Brain microvascular endothelial cell (primary cell): Measurements from ENCODE around the gene TAS2R31.

ENCODE experiments used
- DNase-seq: peaks from one replicate; pipeline ENCODE4 v3.0.0-alpha.2; 2020
- H3K27ac ChIP-seq: fragments of 250-450 bp; sonication (Bioruptor Pico); 2 replicates; pipeline ENCODE4 v1.5.1; 2020; ENCODE audit warnings: mild to moderate bottlenecking, moderate library complexity
- H3K27me3 ChIP-seq: fragments of 250-450 bp; sonication (Bioruptor Pico); replicated peaks from 2 replicates; pipeline ENCODE4 v1.5.1; 2020; ENCODE audit warnings: mild to moderate bottlenecking
- H3K36me3 ChIP-seq: fragments of 250-450 bp; sonication (Bioruptor Pico); replicated peaks from 2 replicates; pipeline ENCODE4 v1.5.1; 2020; ENCODE audit warnings: mild to moderate bottlenecking
- H3K4me3 ChIP-seq: 2 replicates; pipeline ENCODE4 v1.5.1; 2011; ENCODE audit warnings: low read depth, mild to moderate bottlenecking, control low read depth, low read length, moderate library complexity
- in situ Hi-C: cut with HindIII; loops from 2 replicates; pipeline ENCODE4 v1.10.0; 2017; ENCODE audit warnings: low sequenced_read_pairs, low pct_ligation_motif_present
- TF ChIP-seq, protein P1 (sequence below): IDR thresholded peaks from 2 replicates; pipeline ENCODE4 v1.5.1; 2011; ENCODE audit warnings: low read depth, mild to moderate bottlenecking, moderate library complexity, low read length, control low read depth, inconsistent platforms; ENCODE audit errors: missing control alignments

TAS2R31 gene

DNA sequence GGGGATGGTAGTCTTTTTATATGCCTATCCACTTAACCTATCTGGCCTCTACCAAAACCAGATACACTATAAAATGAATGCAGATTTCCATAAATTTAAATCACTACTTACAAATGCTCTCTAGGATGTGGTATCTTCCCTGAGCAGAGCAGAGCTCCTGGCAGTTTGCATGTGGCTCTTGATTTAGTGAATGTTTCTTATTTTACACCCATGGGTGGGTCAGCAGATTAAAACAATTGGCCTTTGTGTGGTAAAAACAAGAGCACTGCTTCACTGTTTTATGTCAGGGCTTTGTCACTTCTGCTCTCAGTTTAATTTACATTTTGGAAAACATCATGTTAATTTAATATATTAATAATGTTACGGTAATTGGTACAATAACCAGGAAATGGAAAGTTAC is 14.3 kb downstream of the TAS2R31 start:
- no peak for DNase-seq
- no peak overlapping the region for H3K27ac ChIP-seq
- no peaks in the 10 kb centered on the region for H3K36me3 ChIP-seq
- H3K4me3 ChIP-seq, result no peak overlapping the region
- in situ Hi-C loops, result no loop called here
- TF ChIP-seq, protein P1, sequence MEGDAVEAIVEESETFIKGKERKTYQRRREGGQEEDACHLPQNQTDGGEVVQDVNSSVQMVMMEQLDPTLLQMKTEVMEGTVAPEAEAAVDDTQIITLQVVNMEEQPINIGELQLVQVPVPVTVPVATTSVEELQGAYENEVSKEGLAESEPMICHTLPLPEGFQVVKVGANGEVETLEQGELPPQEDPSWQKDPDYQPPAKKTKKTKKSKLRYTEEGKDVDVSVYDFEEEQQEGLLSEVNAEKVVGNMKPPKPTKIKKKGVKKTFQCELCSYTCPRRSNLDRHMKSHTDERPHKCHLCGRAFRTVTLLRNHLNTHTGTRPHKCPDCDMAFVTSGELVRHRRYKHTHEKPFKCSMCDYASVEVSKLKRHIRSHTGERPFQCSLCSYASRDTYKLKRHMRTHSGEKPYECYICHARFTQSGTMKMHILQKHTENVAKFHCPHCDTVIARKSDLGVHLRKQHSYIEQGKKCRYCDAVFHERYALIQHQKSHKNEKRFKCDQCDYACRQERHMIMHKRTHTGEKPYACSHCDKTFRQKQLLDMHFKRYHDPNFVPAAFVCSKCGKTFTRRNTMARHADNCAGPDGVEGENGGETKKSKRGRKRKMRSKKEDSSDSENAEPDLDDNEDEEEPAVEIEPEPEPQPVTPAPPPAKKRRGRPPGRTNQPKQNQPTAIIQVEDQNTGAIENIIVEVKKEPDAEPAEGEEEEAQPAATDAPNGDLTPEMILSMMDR, result no peak
- no peaks in the 10 kb centered on the region for H3K27me3 ChIP-seq

DNA sequence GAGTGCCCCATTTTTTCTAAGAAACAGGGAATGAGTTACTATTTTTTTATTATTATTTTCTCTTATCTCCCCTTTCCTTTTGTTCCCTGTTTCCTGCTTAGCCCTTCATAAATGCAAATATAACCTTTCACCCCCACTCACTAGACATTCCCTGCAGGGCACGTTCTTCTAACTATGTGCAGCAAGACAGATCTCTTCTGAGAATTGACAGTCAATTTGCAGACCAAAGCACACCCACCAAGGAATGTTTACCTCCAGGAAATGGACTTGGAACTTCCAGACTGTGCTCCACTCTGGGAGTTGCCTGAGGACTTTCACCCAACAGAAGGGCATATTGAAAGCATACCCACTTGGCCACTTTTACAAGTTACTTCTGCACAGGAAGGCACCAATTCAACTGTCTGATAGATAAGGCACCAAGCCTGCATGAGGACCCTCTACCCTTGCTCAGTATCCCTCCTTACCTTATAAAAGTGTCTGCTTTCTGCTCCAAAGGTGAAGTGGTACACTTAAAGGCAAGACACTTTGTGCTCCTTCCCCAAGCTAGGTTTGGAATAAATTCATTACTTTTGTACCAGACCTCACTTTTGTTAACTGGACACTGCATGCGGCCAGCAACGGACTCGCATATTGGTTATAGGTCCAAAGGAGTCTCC is 15.3 kb downstream of the TAS2R31 start:
- no peak overlapping the region for H3K4me3 ChIP-seq
- no peak for DNase-seq
- no peaks in the 10 kb centered on the region for H3K27me3 ChIP-seq
- no peak overlapping the region for H3K27ac ChIP-seq
- H3K36me3 ChIP-seq, result no peaks in the 10 kb centered on the region
- in situ Hi-C loops, result no loop called here
- TF ChIP-seq, protein P1, result no peak

DNA sequence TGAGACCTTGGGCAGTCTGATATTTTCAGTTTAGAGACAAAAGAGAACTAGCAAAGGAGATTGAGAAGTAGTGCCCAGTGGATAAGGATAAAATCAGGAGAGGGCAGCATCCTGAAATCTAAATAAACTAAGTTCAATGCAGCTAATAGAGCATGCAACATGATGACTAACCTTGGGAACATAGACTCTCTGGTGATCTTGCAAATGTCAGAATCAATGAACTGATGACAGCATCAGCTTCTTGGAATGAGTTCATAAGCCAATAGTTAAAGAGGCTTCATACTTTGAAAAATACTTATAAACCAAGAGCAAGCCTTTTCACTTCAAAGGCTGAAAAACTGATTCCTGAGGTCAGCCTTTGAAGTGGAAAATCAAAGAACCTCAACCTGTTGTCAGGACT is 17.0 kb downstream of the TAS2R31 start:
- DNase-seq, result no peak
- H3K27me3 ChIP-seq, result no peaks in the 10 kb centered on the region
- TF ChIP-seq, protein P1, result no peak
- no peak overlapping the region for H3K27ac ChIP-seq
- no peak overlapping the region for H3K4me3 ChIP-seq
- in situ Hi-C loops, result no loop called here
- no peaks in the 10 kb centered on the region for H3K36me3 ChIP-seq

DNA sequence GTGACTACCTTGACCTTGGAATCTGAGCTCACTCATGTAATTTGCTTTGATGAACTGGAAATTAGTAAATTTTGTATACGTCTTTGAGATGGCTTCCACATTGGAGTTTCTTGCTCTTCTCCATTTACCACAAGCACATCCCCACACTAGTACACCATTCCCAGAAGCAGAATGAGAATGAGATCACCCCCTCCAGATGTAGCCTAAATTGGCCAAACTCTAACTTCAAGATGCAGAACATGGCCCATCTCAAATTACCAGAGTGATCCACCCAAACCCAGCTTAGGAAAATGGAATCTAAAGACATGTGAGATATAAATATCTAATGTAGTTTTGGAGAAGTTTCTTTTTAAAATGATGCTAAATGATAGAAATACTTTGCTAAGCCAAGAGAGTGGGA is 23.6 kb downstream of the TAS2R31 start:
- DNase-seq, result no peak
- no peaks in the 10 kb centered on the region for H3K36me3 ChIP-seq
- H3K4me3 ChIP-seq, result no peak overlapping the region
- H3K27ac ChIP-seq, result no peak overlapping the region
- TF ChIP-seq, protein P1, result no peak
- in situ Hi-C loops, result no loop called here
- no peaks in the 10 kb centered on the region for H3K27me3 ChIP-seq

DNA sequence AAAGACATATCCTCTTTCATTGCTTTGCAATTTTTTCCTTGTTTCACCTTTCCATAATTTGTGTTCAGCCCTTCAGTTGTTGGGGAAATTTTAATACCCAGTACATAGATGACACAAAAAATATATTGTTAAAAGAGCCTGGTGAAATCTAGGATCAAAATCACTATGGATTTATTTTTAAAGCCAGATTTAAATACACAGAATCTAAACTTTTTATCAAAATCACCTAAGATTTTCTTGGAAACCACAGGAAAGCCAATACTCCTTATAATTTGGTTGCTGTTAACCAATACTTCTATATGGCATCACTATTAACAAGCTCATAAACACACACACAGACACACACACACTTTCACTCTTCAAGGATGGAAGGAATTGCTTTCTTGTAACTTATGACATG is 33.0 kb downstream of the TAS2R31 start, which contains the start of gene TAS2R20:
TAS2R20 (minus strand) TSS at position 101 of the 400 bp plus-strand sequence. CDS start 429 bp downstream, outside the sequence.
- Histone ChIP-seq H3K27ac (no peak within 1 kb of the TSS), H3K4me3 (no peak within 1 kb of the TSS), H3K36me3 (no peaks in the 10 kb centered on the region), H3K27me3 (no peaks in the 10 kb centered on the region)
- TF ChIP-seq, protein P1, result no peak
- in situ Hi-C loops, result no loop called here
- DNase-seq, result no peak

DNA sequence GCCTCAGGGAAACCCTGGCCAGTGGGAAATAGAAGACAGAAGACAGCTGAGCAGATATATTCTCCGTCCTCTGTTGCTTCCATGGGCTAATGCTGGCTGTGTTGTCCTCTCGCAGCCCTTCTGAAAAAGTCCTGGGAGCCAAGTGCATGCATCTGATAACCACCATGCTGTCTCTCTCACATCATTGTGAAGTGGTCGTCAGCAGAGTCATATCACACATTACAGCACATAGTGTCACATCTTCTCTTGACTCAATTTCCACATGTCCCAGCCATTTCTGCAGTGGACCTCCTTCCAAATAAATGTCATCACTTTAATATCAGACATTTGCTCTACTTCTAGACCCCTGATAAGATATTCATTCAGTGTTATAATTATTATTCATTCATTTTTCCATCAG is 36.9 kb downstream of the TAS2R31 start:
- TF ChIP-seq, protein P1, result no peak
- no peak for DNase-seq
- in situ Hi-C loops, result no loop called here
- Histone ChIP-seq H3K36me3 (no peaks in the 10 kb centered on the region), H3K27ac (no peak overlapping the region), H3K27me3 (no peaks in the 10 kb centered on the region), H3K4me3 (no peak overlapping the region)
